NT2/D1 (cell line): ENCODE data around the gene UQCC3.

ENCODE experiments used
- DNase-seq: peaks from one replicate; pipeline ENCODE4 v3.0.0-alpha.2; 2011; ENCODE audit warnings: low read depth, low spot score
- H3K27me3 ChIP-seq: 2 replicates; pipeline ENCODE4 v1.6.0; 2011; ENCODE audit warnings: mild to moderate bottlenecking; ENCODE audit not compliant: insufficient read length, insufficient read depth
- H3K36me3 ChIP-seq: 2 replicates; pipeline ENCODE4 v1.6.1; 2011; ENCODE audit warnings: mild to moderate bottlenecking, low read length, mixed read lengths; ENCODE audit not compliant: insufficient read depth, insufficient read length
- H3K4me1 ChIP-seq: 2 replicates; pipeline ENCODE4 v1.5.1; 2011; ENCODE audit not compliant: insufficient read depth, insufficient read length
- H3K4me3 ChIP-seq: 2 replicates; pipeline ENCODE4 v1.5.1; 2011; ENCODE audit warnings: low read depth; ENCODE audit not compliant: insufficient read length
- H3K9ac ChIP-seq: 2 replicates; pipeline ENCODE4 v1.6.0; 2011; ENCODE audit warnings: low read depth; ENCODE audit not compliant: insufficient read length
- H3K9me3 ChIP-seq: 2 replicates; pipeline ENCODE4 v1.5.1; 2011; ENCODE audit warnings: mild to moderate bottlenecking, low read length; ENCODE audit not compliant: insufficient read depth
- SUZ12 ChIP-seq: IDR thresholded peaks from 2 replicates; pipeline ENCODE4 v1.6.1; 2011; ENCODE audit not compliant: insufficient read length, insufficient read depth; ENCODE audit errors: extremely low read depth
- YY1 ChIP-seq: IDR thresholded peaks from 2 replicates; pipeline ENCODE4 v1.6.1; 2011; ENCODE audit not compliant: insufficient read length, insufficient read depth
- ZNF274 ChIP-seq: IDR thresholded peaks from 2 replicates; pipeline ENCODE4 v1.6.1; 2011; ENCODE audit warnings: mild to moderate bottlenecking, low read depth, low read length

The UQCC3 gene

DNA sequence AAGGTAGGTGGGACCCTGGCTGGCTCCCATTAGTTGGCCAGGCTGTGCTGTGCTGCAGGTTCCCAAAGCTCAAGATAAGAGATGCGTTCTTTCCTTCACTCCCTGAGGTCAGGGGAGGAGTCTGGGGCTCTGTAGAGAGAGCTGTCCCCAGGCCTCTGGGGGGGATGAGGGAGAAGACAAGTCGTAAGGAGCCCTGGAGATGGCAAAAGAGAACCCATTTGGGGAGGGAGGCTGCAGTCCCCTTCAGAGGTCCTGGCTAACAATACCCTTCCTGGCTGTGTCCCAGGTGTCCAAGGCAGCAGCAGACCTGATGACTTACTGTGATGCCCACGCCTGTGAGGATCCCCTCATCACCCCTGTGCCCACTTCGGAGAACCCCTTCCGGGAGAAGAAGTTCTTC is 36.9 kb downstream of the UQCC3 start:
- Histone ChIP-seq H3K9ac (peak overlapping the region; percentile 76), H3K4me1 (peaks cover 18% of the 10 kb centered on the region), H3K4me3 (peak overlapping the region; percentile 60), H3K9me3 (no peaks in the 10 kb centered on the region), H3K27me3 (no peaks in the 10 kb centered on the region), H3K36me3 (peaks cover 45% of the 10 kb centered on the region)
- DNase-seq = no peak
- TF ChIP-seq SUZ12 = no peak
- TF ChIP-seq ZNF274 = no peak
- no peak for TF ChIP-seq YY1

DNA sequence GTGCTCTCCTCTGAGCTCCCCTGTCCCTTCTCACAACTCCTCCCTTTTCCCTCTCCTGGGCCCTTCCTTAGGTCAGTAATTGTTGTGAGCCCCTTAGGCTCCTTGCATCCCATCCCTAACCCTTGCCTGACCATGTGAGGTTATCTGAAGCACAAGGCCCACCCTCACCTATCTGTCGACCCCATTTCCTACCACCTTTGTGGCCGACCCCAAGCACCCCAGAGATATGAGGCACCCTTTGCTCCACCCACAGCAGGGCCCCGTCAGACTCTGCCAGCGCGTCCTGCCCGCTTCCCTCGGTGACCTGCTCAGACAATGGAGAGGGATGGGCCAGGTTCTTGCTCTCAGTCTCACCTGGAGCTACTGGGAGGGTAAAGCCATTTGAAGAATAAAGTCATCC is 37.3 kb downstream of the UQCC3 start:
- peaks cover 21% of the 10 kb centered on the region for H3K4me1 ChIP-seq
- no peak for TF ChIP-seq YY1
- TF ChIP-seq SUZ12 = no peak
- no peak for TF ChIP-seq ZNF274
- DNase-seq = no peak

DNA sequence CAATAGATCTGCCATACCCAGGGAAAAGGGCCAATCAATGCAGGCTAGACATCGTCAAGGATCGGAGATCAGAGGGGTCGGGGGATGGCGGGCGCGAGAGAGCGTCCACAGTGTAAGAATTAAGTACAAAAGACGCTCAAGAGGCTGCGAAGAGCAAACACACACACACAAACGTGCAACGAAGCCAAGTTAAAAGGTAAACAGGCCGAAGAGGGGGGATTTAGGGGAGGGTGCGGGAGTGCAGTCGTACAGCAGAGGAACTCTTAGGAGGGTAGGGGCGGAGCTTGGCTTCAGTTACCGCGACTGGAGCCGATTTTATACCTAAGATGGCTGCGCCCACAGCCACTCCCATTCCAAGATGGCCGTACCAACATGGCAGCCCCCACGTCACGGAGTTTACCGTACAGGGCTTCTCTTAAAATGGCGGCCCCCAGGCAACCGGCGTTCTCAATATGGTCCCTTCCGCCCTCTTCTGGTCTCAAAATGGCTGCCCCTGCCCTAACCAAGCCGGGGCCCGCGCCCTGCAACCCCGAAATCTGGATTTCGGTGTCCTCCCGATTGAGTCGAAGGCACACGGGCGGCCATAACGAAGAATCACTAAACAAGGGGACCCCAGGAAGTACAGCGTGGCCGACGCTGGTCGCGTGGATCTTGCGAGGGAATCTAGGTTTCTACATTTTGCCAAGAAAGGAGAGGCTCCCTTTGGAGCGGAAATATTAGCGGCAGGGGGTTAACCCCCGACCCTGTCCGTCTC is 38.0 kb downstream of the UQCC3 start:
- peaks cover 55% of the 10 kb centered on the region for H3K36me3 ChIP-seq
- DNase-seq = peak; percentile 98
- H3K4me3 ChIP-seq = peak overlapping the region; percentile 60

More for the DNA sequence above, 37.3 kb downstream of the UQCC3 start:
- Histone ChIP-seq H3K36me3 (peaks cover 49% of the 10 kb centered on the region), H3K9ac (peak overlapping the region; percentile 76), H3K27me3 (no peaks in the 10 kb centered on the region), H3K4me3 (peak overlapping the region; percentile 60), H3K9me3 (no peaks in the 10 kb centered on the region)

GRCh38 chr11:62710001-62710345 is 38.5 kb downstream of the UQCC3 start:
- Histone ChIP-seq H3K4me1 (peaks cover 27% of the 10 kb centered on the region), H3K27me3 (no peaks in the 10 kb centered on the region), H3K36me3 (peaks cover 54% of the 10 kb centered on the region), H3K9ac (peak overlapping the region; percentile 81), H3K4me3 (peak overlapping the region; percentile 60), H3K9me3 (no peaks in the 10 kb centered on the region)
- TF ChIP-seq SUZ12 (no peak), ZNF274 (no peak), YY1 (no peak)
- no peak for DNase-seq

More for the DNA sequence above, 38.0 kb downstream of the UQCC3 start:
- Histone ChIP-seq H3K9me3 (no peaks in the 10 kb centered on the region), H3K27me3 (no peaks in the 10 kb centered on the region), H3K4me1 (peaks cover 23% of the 10 kb centered on the region), H3K9ac (peak overlapping the region; percentile 81)
- no peak for TF ChIP-seq ZNF274
- TF ChIP-seq YY1 = peak; percentile 100

DNA sequence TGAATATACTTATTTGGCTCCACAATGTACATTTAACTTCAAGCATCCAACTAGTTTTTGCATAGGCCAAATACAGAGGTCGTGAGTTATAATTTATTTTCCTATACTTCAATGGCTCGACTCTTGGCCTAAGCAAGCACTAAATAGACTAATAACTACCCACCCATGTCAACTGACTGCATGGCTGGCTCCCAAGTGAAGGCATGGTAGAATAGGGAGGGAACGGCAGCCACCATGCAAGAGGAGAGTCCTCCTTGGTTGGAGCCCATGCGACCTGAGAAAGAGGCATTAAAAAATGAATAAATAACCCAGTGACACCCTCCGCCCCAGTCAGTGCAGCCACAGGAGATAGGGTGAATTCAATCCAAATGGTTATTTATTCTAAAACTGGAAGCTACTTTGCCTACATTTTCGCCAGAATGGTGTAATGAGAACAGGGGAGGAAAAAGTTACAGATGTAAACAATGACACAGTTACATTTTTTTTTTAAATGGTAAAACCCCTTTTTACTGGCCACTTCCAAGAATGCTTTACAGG is 40.9 kb downstream of the UQCC3 start:
- H3K36me3 ChIP-seq = peaks cover 71% of the 10 kb centered on the region
- H3K9ac ChIP-seq = no peak overlapping the region
- no peak overlapping the region for H3K4me3 ChIP-seq
- TF ChIP-seq SUZ12 = no peak
- TF ChIP-seq YY1 = no peak
- TF ChIP-seq ZNF274 = no peak
- DNase-seq = no peak
- H3K4me1 ChIP-seq = peaks cover 27% of the 10 kb centered on the region
- H3K9me3 ChIP-seq = no peaks in the 10 kb centered on the region
- H3K27me3 ChIP-seq = no peaks in the 10 kb centered on the region

- peaks cover 76% of the 10 kb centered on the region for H3K36me3 ChIP-seq
- H3K9me3 ChIP-seq = no peaks in the 10 kb centered on the region
- TF ChIP-seq YY1 (no peak), SUZ12 (no peak), ZNF274 (no peak)
- H3K4me3 ChIP-seq = no peak overlapping the region
- peaks cover 24% of the 10 kb centered on the region for H3K4me1 ChIP-seq
- DNase-seq = no peak
- H3K27me3 ChIP-seq = no peaks in the 10 kb centered on the region
- H3K9ac ChIP-seq = no peak overlapping the region
These were observed 41.4 kb downstream of the UQCC3 start for GRCh38 chr11:62712861-62713260.

- H3K9ac ChIP-seq = no peak overlapping the region
- peaks cover 20% of the 10 kb centered on the region for H3K4me1 ChIP-seq
- peaks cover 78% of the 10 kb centered on the region for H3K36me3 ChIP-seq
- H3K4me3 ChIP-seq = no peak overlapping the region
- TF ChIP-seq YY1 = no peak
- TF ChIP-seq SUZ12 = no peak
- TF ChIP-seq ZNF274 = no peak
- no peak for DNase-seq
- H3K9me3 ChIP-seq = no peaks in the 10 kb centered on the region
- no peaks in the 10 kb centered on the region for H3K27me3 ChIP-seq
These were observed 41.9 kb downstream of the UQCC3 start for GRCh38 chr11:62713343-62713742.
